ENCODE data around the gene CYP2W1.

GRCh38 chr7:1033546-1034145 is 50.7 kb downstream of the CYP2W1 start:
- TF ChIP-seq CTCF (conservative IDR thresholded peaks at IDR 0.05; ENCODE audit: low read depth, low read length) (no peak), EZH2phosphoT487 (IDR thresholded peaks at IDR 0.05; ENCODE audit: borderline replicate concordance, low read length) (no peak), EZH2 (IDR thresholded peaks at IDR 0.05; ENCODE audit: low read length, unreplicated experiment) (no peak)

Data from PC-3 (cell line).